DOHH2 (cell line): ENCODE data around the gene DEPDC1B.

Experiments
- H3F3A ChIP-seq: fragments of 200-600 bp; sonication (generic), shearing (Covaris generic); 2 replicates; pipeline ENCODE4 v1.6.0; 2016; ENCODE audit warnings: antibody characterized with exemption, mild to moderate bottlenecking; ENCODE audit not compliant: control insufficient read depth, insufficient read depth
- H3K27ac ChIP-seq: fragments of 200-600 bp; sonication (generic); 2 replicates; pipeline ENCODE4 v1.5.1; 2014; ENCODE audit warnings: low read depth, mild to moderate bottlenecking, low read length, moderate library complexity
- H3K27me3 ChIP-seq: fragments of 200-600 bp; sonication (generic); 2 replicates; pipeline ENCODE4 v1.6.1; 2014; ENCODE audit warnings: mild to moderate bottlenecking, low read length, mixed read lengths; ENCODE audit not compliant: control insufficient read depth
- H3K36me3 ChIP-seq: fragments of 200-600 bp; sonication (generic); 2 replicates; pipeline ENCODE4 v1.6.1; 2014; ENCODE audit warnings: mild to moderate bottlenecking, low read length, moderate library complexity, mixed read lengths; ENCODE audit not compliant: control insufficient read depth
- H3K4me1 ChIP-seq: fragments of 200-600 bp; sonication (generic); 2 replicates; pipeline ENCODE4 v1.6.1; 2014; ENCODE audit warnings: mild to moderate bottlenecking, low read length, mixed read lengths; ENCODE audit not compliant: control insufficient read depth
- H3K4me2 ChIP-seq: fragments of 200-600 bp; sonication (generic); 2 replicates; pipeline ENCODE4 v1.6.0; 2014; ENCODE audit warnings: mild to moderate bottlenecking, low read length, moderate library complexity
- H3K4me3 ChIP-seq: fragments of 200-600 bp; sonication (generic); 2 replicates; pipeline ENCODE4 v1.5.1; 2014; ENCODE audit warnings: mild to moderate bottlenecking, low read length, mixed read lengths
- H3K79me2 ChIP-seq: fragments of 200-600 bp; sonication (generic); 2 replicates; pipeline ENCODE4 v1.6.1; 2014; ENCODE audit warnings: mild to moderate bottlenecking, low read length, mixed read lengths; ENCODE audit not compliant: control insufficient read depth
- H3K9me2 ChIP-seq: fragments of 200-600 bp; sonication (generic); replicated peaks from 2 replicates; pipeline ENCODE4 v1.6.1; 2014; ENCODE audit warnings: mild to moderate bottlenecking, low read length, mixed read lengths; ENCODE audit not compliant: control insufficient read depth
- H3K9me3 ChIP-seq: fragments of 200-600 bp; sonication (generic); 2 replicates; pipeline ENCODE4 v1.6.1; 2014; ENCODE audit warnings: antibody characterized with exemption, low read length, mixed read lengths; ENCODE audit not compliant: control insufficient read depth, insufficient read depth
- H4K20me1 ChIP-seq: fragments of 200-600 bp; sonication (generic); 2 replicates; pipeline ENCODE4 v1.6.0; 2014; ENCODE audit warnings: low read depth, mild to moderate bottlenecking, antibody characterized with exemption, low read length, moderate library complexity; ENCODE audit not compliant: control insufficient read depth, insufficient read depth
- CTCF ChIP-seq: fragments of 200-600 bp; sonication (generic); IDR thresholded peaks from one replicate; pipeline ENCODE4 v1.5.1; 2014; ENCODE audit warnings: antibody characterized with exemption, mild to moderate bottlenecking, low read depth, low read length; ENCODE audit not compliant: poor library complexity, severe bottlenecking
- EZH2phosphoT487 ChIP-seq: fragments of 200-600 bp; sonication (generic); IDR thresholded peaks from 2 replicates; pipeline ENCODE4 v1.6.1; 2017; ENCODE audit warnings: borderline replicate concordance, mild to moderate bottlenecking, antibody characterized with exemption, low read length, moderate library complexity, mixed read lengths

Gene DEPDC1B

GRCh38 chr5:60668686-60669304, 31.2 kb downstream of the DEPDC1B start:
- Histone ChIP-seq H3F3A (0 out of 2 replicates have a peak, but pooled peaks cover 5% of the 10 kb centered on the region), H3K9me2 (no peaks in the 10 kb centered on the region), H4K20me1 (no peaks in the 10 kb centered on the region), H3K36me3 (peaks cover 10% of the 10 kb centered on the region; the same call in 1 of the 2 replicates), H3K4me3 (no peak overlapping the region), H3K79me2 (peaks cover 28% of the 10 kb centered on the region), H3K27me3 (no peaks in the 10 kb centered on the region), H3K4me1 (no peaks in the 10 kb centered on the region), H3K9me3 (no peaks in the 10 kb centered on the region), H3K27ac (no peak overlapping the region), H3K4me2 (no peak overlapping the region)
- TF ChIP-seq CTCF, result peak; percentile 75
- no peak for TF ChIP-seq EZH2phosphoT487

- H3K9me2 ChIP-seq, result no peaks in the 10 kb centered on the region
- no peaks in the 10 kb centered on the region for H3K79me2 ChIP-seq
- no peaks in the 10 kb centered on the region for H3K4me1 ChIP-seq
- H3K36me3 ChIP-seq, result no peaks in the 10 kb centered on the region
- H3K27ac ChIP-seq, result no peak overlapping the region
- H3K27me3 ChIP-seq, result no peaks in the 10 kb centered on the region
- no peaks in the 10 kb centered on the region; the same call in 1 of the 2 replicates for H3K9me3 ChIP-seq
- H3K4me2 ChIP-seq, result no peak overlapping the region
- no peak overlapping the region for H3K4me3 ChIP-seq
- TF ChIP-seq EZH2phosphoT487 (no peak), CTCF (no peak)
- H3F3A ChIP-seq, result no peaks in the 10 kb centered on the region
- no peaks in the 10 kb centered on the region for H4K20me1 ChIP-seq
Measured at GRCh38 chr5:60651872-60652620, 47.9 kb downstream of the DEPDC1B start.

- no peak for TF ChIP-seq EZH2phosphoT487
- peak; percentile 67 for TF ChIP-seq CTCF
Measured at GRCh38 chr5:60649288-60649917, 50.6 kb downstream of the DEPDC1B start.

More at GRCh38 chr5:60649288-60649917, 50.6 kb downstream of the DEPDC1B start:
- Histone ChIP-seq H4K20me1 (no peaks in the 10 kb centered on the region), H3F3A (no peaks in the 10 kb centered on the region), H3K79me2 (no peaks in the 10 kb centered on the region), H3K9me2 (no peaks in the 10 kb centered on the region), H3K4me2 (no peak overlapping the region), H3K36me3 (peaks cover 6% of the 10 kb centered on the region), H3K9me3 (no peaks in the 10 kb centered on the region; the same call in 1 of the 2 replicates), H3K4me3 (no peak overlapping the region), H3K27me3 (no peaks in the 10 kb centered on the region), H3K27ac (no peak overlapping the region), H3K4me1 (no peaks in the 10 kb centered on the region)
